Testis (tissue), 3 donors: ENCODE results near the gene HS2ST1. TPM values are rescaled to one million over a fixed set of nuclear protein-coding genes. Genes with fewer than 3 reads are reported as not detected.

Experiments
- DNase-seq: peaks from one replicate; pipeline ENCODE4 v3.0.0-alpha.2; 2019
- H3K27ac ChIP-seq, 2 donors: fragments of 200-600 bp; sonication (generic); one replicate each; pipeline ENCODE4 v1.5.1; 2019
- H3K27me3 ChIP-seq: fragments of 200-600 bp; sonication (generic); one replicate; pipeline ENCODE4 v1.5.1; 2019
- H3K36me3 ChIP-seq: fragments of 200-600 bp; sonication (generic); one replicate; pipeline ENCODE4 v1.5.1; 2017; ENCODE audit warnings: low read depth; ENCODE audit errors: missing control alignments
- H3K4me1 ChIP-seq: fragments of 200-600 bp; sonication (generic); one replicate; pipeline ENCODE4 v1.5.1; 2019
- H3K4me3 ChIP-seq, 2 donors: fragments of 200-600 bp; sonication (generic); one replicate each; pipeline ENCODE4 v1.5.1; 2017 to 2019
- H3K9me3 ChIP-seq: fragments of 200-600 bp; sonication (generic); one replicate; pipeline ENCODE4 v1.5.1; 2017
- CTCF ChIP-seq, 3 experiments: fragments of 450-650 bp in 2 of 3; fragments of 200-600 bp in 1 of 3; sonication (generic) in 1 of 3; IDR thresholded peaks; one replicate each; pipeline ENCODE4 v1.5.1; 2016 to 2019; ENCODE audit warnings: antibody characterized with exemption in 3 of 3, mild to moderate bottlenecking in 2 of 3, moderate library complexity in 1 of 3
- POLR2A ChIP-seq: fragments of 450-650 bp; IDR thresholded peaks from one replicate; pipeline ENCODE4 v1.6.1; 2017; ENCODE audit warnings: antibody characterized with exemption, mild to moderate bottlenecking, moderate library complexity
- WGBS, 2 donors: methylation state at CpG; one replicate each; pipeline ENCODE4 v1.1.5; 2018; 5-methylcytosine and 5-hydroxymethylcytosine counted together
- intact Hi-C: fragments of 100-400 bp; cut with DNase I; formaldehyde crosslinking; loops from one replicate; pipeline ENCODE4 v1.15.1; 2023; ENCODE audit warnings: low total_unique reads
- polyA plus RNA-seq: library from polyadenylated mRNA; stranded (reverse); fragments of 350-450 nt; fragmentation: Illumina TruSeq; extraction: RNeasy Lipid Tissue Mini Kit (QIAGEN cat#74804); gene quantifications from one replicate; pipeline ENCODE4 v1.2.3, GENCODE V29; 2014; ENCODE audit warnings: low read depth, low replicate concordance; ENCODE audit not compliant: insufficient read depth
- total RNA-seq, 2 donors: library from RNA; depleted of rRNA; stranded (reverse); fragments of >200 nt; gene quantifications; one replicate each; pipeline ENCODE4 v1.2.3, GENCODE V29; 2016

HS2ST1 gene
- total and polyA plus RNA-seq, 3 donors from 2014 or later = 12.8 to 22.4 (median 21.1) TPM

- WGBS, 2 donors = 89 to 91% methylated on average over 1 of the region's 1 CpG
- H3K27me3 ChIP-seq = no peaks in the 10 kb centered on the region
- H3K27ac ChIP-seq = no peak overlapping the region
- no peak overlapping the region for H3K4me3 ChIP-seq
- DNase-seq = no peak
- H3K9me3 ChIP-seq = no peaks in the 10 kb centered on the region
- intact Hi-C loops = no loop called here
- H3K36me3 ChIP-seq = no peaks in the 10 kb centered on the region
- no peaks in the 10 kb centered on the region for H3K4me1 ChIP-seq
- TF ChIP-seq CTCF (IDR thresholded peaks at IDR 0.05) = no peak
- no peak for TF ChIP-seq POLR2A
Measured at GRCh38 chr1:87108814-87109411, 194.5 kb downstream of the HS2ST1 start.

- no peak overlapping the region for H3K27ac ChIP-seq
- intact Hi-C loops = no loop called here
Measured at GRCh38 chr1:87111659-87112371, 197.4 kb downstream of the HS2ST1 start.

GRCh38 chr1:87113313-87113712 lies 198.9 kb downstream of the HS2ST1 start:
- 90 to 94% methylated on average over 5 of the region's 5 CpGs for WGBS, 2 donors
- H3K27me3 ChIP-seq = no peaks in the 10 kb centered on the region
- no peaks in the 10 kb centered on the region for H3K9me3 ChIP-seq
- intact Hi-C loops = no loop called here
- H3K4me1 ChIP-seq = no peaks in the 10 kb centered on the region
- H3K4me3 ChIP-seq = no peak overlapping the region
- H3K27ac ChIP-seq = no peak overlapping the region
- TF ChIP-seq CTCF (IDR thresholded peaks at IDR 0.05) = no peak
- TF ChIP-seq POLR2A = no peak
- no peak for DNase-seq
- H3K36me3 ChIP-seq = no peaks in the 10 kb centered on the region

More at GRCh38 chr1:87111659-87112371, 197.4 kb downstream of the HS2ST1 start:
- no peak for DNase-seq
- Histone ChIP-seq H3K36me3 (no peaks in the 10 kb centered on the region), H3K4me3 (no peak overlapping the region), H3K27me3 (no peaks in the 10 kb centered on the region), H3K9me3 (no peaks in the 10 kb centered on the region), H3K4me1 (no peaks in the 10 kb centered on the region)
- TF ChIP-seq CTCF (IDR thresholded peaks at IDR 0.05) (no peak), POLR2A (no peak)
- 62 to 65% methylated on average over 5 of the region's 5 CpGs for WGBS, 2 donors

- H3K4me3 ChIP-seq = no peak overlapping the region
- intact Hi-C loops = no loop called here
- 51 to 63% methylated on average over 3 of the region's 3 CpGs for WGBS, 2 donors
- no peaks in the 10 kb centered on the region for H3K36me3 ChIP-seq
- no peaks in the 10 kb centered on the region for H3K4me1 ChIP-seq
- H3K27ac ChIP-seq = no peak overlapping the region
- DNase-seq = no peak
- TF ChIP-seq CTCF (IDR thresholded peaks at IDR 0.05) = no peak
- TF ChIP-seq POLR2A = no peak
- no peaks in the 10 kb centered on the region for H3K9me3 ChIP-seq
- no peaks in the 10 kb centered on the region for H3K27me3 ChIP-seq
Measured at GRCh38 chr1:87115317-87115890, 201.0 kb downstream of the HS2ST1 start.
